GM19193 (cell line): ENCODE measurements around the gene ZNF594.

Experiments
- POLR2A ChIP-seq: IDR thresholded peaks from 4 replicates; pipeline ENCODE4 v1.6.1; 2011; ENCODE audit not compliant: insufficient read depth, insufficient read length; ENCODE audit errors: extremely low read depth

Gene ZNF594

GRCh38 chr17:5133311-5133710, 58.4 kb downstream of the ZNF594 start:
- no peak for TF ChIP-seq POLR2A

DNA sequence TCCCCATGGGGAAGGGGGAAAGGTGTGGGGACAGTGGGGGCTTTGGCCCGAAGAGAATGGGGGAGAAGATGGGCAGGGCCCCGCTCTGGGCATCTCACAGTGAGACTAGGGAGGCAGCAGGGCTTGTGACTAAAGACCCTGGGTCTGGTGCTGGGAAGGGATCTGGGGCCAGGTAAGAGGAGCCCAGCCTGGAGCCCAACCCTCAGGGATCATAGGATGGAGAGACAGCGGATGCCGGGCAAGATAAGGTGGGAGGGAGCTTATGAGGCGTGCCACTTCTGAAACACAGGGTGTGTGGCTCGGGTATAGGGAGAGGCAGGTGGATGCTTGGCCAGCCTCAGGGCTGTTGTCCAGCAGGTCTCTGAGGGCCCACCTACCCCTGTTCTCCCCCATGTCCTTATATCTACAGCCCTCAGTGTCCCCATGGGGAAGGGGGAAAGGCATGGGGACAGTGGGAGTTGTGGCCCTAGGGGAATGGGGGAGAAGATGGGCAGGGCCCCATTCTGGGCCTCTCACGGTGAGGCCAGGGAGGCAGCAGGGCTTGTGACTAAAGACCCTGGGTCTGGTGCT, 60.4 kb downstream of the ZNF594 start:
- no peak for TF ChIP-seq POLR2A
